Measurements from ENCODE around the gene LPXN. TPM values are rescaled to one million over a fixed set of nuclear protein-coding genes. Genes with fewer than 3 reads are reported as not detected.
"Not testable (repeated sequence)": the region's sequence is repeated elsewhere in the genome, so short reads cannot be mapped to it uniquely, and the experiment has no call there.

The LPXN gene
- total RNA-seq, 2 donors from 2014 or later: 5.0 to 6.0 TPM

DNA sequence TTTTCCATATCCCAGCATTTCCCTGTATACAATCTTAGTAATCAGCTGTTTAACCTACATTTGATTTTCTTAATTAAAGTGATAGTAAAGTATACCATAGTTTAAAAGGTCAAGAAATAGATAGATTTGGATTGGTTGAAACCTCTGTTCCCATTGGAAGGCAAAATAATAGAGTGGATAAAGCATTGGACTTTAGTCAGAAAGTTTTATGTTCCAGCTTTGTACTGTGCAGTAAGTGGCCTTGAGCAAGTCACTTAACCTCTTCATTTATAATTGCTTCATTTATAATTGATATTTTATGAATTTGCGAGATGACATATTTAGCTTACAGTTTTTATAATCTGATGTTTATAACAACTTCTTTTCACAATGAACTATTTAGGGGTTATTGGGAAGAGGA, 6.8 kb upstream of the LPXN start:
- intact Hi-C loops (cut with DNase I): loop anchor here in 1 of 2 donors (5.0 to 10.0 kb wide), 2 partner anchors 35 to 562 kb away; partner anchors contain the start of gene FAM111A
- DNase-seq (no peak), ATAC-seq (no peak)

DNA sequence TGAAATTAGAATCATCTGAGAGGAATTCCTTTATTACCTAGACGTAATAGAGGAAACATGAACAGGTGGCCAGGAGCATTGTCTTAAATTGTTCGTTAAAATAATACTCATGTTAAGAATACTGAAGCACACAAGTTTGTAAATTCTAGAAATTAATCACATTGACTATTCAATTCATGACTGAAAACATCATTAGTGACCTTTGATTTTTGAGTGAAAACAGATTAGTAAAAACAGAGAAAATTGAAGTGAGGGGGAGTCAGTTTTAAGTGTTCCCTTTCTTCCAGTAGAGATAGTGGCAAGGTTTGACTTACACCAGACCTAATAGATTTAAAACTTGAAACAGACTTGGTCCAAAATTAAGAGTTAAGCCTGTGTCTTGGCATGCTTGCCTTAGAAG, 4.7 kb upstream of the LPXN start:
- DNase-seq: no peak
- ATAC-seq: no peak
- intact Hi-C loops (cut with DNase I): loop anchor here in 1 of 2 donors (5.0 to 10.0 kb wide), 2 partner anchors 37 to 564 kb away; partner anchors contain the start of gene FAM111A

DNA sequence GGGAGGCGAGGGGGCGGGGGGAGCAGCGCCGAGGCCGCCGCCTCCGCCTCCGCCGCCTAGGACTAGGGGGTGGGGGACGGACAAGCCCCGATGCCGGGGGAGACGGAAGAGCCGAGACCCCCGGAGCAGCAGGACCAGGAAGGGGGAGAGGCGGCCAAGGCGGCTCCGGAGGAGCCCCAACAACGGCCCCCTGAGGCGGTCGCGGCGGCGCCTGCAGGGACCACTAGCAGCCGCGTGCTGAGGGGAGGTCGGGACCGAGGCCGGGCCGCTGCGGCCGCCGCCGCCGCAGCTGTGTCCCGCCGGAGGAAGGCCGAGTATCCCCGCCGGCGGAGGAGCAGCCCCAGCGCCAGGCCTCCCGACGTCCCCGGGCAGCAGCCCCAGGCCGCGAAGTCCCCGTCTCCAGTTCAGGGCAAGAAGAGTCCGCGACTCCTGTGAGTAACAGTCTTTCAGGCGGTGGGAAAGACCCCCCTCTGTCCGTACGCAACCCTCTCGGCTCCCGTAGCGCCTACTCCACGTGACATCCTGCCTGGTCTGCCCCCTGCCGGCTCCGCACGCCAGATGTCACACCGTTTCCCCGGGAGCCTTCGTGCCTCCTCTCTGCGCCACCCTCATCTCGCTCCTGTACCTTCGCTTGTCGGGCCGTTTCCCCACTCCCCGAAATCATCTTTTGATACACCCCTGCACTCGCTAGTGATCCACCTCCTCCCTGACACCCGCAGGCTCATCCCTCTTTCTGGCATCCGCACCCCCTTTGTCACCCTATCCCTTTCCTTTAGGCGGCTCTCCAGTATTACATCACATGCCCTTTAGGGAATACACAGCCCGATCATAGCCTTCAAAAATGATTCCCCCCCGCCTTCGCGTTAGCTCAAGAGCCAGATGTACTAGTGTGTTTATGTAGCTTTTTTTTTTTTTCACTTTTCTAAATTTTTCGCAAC, 3.8 kb upstream of the LPXN start:
- peak; percentile 71 to 73 for ATAC-seq
- intact Hi-C loops (cut with DNase I): loop anchor here (5.0 to 10.0 kb wide), 4 partner anchors 38 to 565 kb away; partner anchors contain the start of genes CNTF (in 1 of the 2) and FAM111A (in 1 of the 2)
- peak; percentile 93 for DNase-seq

DNA sequence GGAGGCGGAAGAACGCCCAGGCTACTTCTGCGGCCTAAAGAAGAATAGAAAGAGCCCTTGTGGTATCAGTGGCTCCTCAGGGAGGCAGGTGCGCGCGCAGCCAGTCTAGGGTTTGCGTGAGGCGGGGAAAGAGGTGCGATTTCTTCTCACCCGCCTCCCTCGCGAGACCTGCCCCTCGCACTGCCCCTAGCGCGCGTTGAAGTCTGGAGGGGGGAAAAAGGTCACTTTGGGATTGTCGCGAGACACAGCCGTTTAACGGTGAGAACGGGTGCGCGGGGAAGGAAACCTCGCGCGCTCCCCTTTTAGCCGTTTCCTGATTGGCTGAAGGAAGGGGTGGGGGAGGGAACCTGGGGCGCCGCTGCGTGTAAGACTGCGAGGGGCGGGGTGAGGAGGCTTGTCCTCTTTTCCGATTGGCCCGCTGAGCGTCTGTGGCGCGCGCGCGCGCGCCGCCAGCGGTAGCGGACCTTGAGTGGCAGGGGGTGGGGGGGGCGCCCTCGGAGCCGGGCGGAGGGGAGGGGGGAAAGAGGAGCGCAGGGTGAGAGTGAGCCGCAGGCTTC, 3.1 kb upstream of the LPXN start, which contains the start of gene ZFP91:
ZFP91 (plus strand) TSS at position 429 of the 557 bp plus-strand sequence. CDS start 219 bp downstream, outside the sequence.
- DNase-seq (peak; percentile 98), ATAC-seq (peak; percentile 87 to 91)
- intact Hi-C loops (cut with DNase I): loop anchor here (5.0 to 10.0 kb wide), 2 partner anchors 46 to 99 kb away; partner anchors contain the start of gene CNTF (in 1 of the 2)

DNA sequence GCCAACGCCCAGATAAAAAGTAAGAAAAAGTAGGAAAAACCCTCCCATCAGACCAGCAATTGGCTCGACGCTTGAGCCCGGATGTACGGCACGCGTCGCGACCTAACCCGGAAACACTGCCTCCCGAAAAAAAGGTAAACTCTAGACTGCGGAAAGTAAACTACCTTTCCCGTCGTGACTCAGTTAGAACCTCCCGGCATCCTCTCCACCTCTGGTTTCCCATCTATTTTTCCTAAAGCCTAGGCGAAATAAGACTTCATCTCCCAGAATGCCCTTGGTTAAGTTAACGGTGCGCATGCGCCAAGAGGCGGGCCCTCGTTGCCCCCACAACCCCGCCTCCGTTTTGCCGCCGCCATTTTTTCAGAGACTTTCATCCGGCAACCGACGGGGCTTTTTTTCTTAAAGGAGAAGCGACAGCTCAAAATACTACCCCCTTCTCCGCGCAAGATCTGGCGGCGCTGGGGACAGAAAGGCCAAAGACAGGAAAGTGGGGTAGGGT, 2.5 kb upstream of the LPXN start:
- peak; percentile 77 to 82 for ATAC-seq
- intact Hi-C loops (cut with DNase I): loop anchor here (5.0 to 10.0 kb wide), 2 partner anchors 47 to 99 kb away; partner anchors contain the start of gene CNTF (in 1 of the 2)
- peak; percentile 96 for DNase-seq

DNA sequence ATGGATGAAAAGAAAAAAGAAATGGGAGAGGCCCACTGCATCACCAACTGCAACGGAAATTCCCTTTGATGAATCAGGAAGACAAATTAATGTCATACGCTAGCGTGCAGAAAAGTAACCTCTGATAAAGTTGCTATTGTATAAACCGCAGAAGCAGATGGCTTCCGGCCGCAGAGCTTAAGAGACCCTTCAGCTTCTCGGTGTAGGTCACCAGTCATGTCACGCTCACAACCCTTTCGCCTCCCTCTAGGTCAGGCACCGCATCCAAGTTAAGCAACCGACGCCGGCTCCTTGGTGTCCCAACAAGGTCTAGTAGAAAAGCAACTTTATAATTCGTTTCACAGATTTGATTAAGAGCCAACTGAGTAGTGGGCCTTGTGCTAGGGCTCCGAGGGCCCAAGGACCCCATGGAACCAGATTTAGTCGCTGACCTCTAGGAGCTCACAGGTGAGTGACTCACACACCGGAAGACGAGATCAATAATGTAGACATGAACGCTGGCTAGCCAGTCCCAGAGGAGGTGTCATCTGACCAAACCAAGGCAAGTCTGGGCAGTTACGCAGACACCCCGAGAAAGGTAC, 2.0 kb upstream of the LPXN start:
- peak; percentile 60 for DNase-seq
- intact Hi-C loops (cut with DNase I): loop anchor here (5.0 to 10.0 kb wide), 2 partner anchors 47 to 100 kb away; partner anchors contain the start of gene CNTF (in 1 of the 2)
- no peak for ATAC-seq

DNA sequence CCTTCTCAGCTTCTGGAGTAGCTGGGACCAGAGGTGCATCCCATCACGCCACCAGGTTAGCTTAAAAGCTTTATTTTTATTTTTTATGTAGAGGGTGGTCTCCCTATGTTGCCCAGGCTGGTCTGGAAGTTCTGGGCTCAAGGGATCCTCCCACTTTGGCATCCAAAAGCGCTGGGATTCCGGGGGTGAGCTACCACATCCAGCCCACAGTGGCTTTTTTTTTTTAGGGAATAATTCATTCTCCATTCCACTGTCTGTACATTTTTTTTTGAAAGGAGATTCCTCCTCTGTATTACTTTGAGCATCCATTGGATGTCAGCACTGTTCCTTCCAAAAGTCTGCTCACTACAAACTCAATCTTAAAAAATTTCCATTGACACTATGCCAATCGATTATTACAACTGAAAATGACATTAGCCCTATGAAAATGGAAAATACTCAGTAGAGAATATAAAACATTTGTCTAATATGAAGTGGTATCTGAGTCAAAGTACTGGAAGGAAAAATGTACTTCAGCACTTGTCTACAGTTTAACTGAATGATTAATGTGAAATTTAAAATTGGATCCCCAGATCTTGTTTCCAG, 1.3 kb upstream of the LPXN start:
- ATAC-seq (no peak), DNase-seq (no peak)
- intact Hi-C loops (cut with DNase I): loop anchor here (5.0 to 10.0 kb wide), 2 partner anchors 48 to 100 kb away; partner anchors contain the start of gene CNTF (in 1 of the 2)

DNA sequence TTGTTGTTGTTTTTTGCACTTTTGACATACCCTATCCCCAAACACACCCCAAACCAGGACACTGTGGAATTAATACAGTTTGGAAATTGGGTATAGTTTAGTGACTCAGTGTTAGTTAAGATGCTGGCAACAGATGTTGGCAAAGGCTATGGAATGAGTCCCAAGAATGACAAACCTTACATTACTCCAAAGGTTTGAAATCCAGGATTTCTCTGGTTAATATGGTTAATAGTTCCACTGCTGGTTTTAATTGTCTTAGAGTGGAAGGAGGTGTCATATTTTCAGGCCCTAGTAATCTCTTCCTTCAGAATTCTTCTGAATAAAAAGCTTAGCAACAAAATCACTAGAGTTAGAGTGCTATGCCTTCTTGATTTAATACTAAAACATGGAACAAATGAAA, 775 bp downstream of the LPXN start:
- DNase-seq (no peak), ATAC-seq (no peak)
- intact Hi-C loops (cut with DNase I): loop anchor here (5.0 to 10.0 kb wide), 2 partner anchors 50 to 102 kb away; partner anchors contain the start of gene CNTF (in 1 of the 2)

DNA sequence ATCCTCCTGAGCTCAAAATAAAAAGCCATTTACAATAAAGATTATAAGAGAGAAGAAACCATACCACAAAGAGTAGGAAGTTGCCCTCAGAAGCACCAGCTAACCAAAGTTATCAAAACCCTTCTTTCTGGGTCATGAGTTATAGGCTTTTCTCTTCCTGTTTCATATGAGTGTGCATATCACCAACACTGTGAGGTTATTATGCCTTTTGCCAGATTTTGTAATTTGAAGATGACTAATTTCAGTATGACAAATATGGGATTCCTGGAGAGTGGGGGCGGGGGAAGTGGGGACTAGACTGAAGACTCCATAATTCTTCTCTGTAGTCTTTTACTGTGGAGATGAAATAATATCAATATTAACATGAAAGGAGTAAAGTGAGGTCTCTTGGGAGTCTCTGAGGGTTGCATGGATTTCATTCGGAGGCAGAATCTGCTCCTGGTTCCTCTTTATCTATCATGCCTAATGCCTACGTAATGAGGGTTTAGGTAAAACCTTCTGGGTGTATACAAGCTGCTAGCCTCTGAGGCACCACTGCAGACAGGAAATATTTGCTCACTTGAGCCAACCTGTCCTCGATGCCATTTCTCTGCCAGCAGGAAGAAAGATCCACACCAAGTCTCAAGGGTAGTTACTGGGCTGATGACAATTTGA, 2.1 kb downstream of the LPXN start:
- DNase-seq (peak; percentile 73), ATAC-seq (peak in 1 of 2 donors; percentile 29)
- intact Hi-C loops (cut with DNase I): loop anchor here in 1 of 2 donors (10.0 kb wide), 1 partner anchor 51 kb away; the partner anchor contains the start of gene CNTF

DNA sequence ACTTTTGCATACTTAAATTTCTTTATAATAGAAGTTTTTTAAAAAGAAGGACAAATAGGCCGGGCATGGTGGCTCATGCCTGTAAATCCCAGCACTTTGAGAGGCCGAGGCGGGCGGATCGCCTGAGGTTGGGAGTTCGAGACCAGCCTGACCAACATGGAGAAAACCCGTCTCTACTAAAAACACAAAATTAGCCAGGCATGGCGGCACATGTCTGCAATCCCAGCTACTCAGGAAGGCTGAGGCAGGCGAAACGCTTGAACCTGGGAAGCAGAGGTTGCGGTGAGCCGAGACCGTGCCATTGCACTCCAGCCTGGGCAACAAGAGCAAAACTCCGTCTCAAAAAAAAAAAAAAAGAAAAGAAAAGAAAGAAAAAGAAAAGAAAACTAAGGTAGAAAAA, 2.8 kb downstream of the LPXN start:
- ATAC-seq, DNase-seq: not testable (repeated sequence)
- intact Hi-C loops (cut with DNase I): loop anchor here in 1 of 2 donors (10.0 kb wide), 1 partner anchor 52 kb away; the partner anchor contains the start of gene CNTF

DNA sequence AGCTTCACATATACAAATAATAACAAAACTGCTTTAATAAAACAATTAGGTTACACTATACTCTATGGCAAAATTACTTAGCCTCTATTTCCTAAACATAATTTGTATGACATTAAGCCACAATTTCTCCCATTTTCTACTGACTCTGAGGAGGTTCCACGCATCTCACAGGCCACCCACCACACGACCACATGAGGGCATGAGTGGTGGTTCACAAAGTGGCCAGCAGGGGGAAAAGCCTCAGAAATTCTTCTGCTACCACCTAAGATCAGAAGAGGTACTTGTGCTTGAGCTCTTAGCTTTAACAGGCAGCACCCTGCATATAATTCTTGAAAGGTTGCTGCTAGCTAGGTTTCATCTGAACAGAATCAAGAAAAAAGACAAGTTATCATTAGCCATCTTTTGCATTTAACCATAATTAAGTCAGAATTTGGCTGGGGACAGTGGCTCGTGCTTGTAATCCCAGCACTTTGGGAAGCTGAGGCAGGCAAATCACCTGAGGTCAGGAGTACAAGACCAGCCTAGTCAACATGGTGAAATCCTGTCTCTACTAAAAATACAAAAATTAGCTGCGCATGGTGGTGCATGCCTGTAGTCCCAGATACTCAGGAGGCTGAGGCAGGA, 7.7 kb downstream of the LPXN start:
- peak; percentile 68 to 69 for ATAC-seq
- intact Hi-C loops (cut with DNase I): loop anchor here in 1 of 2 donors (2.0 kb wide), 1 partner anchor 63 kb away; no protein-coding TSS in a partner anchor
- DNase-seq: peak; percentile 50

DNA sequence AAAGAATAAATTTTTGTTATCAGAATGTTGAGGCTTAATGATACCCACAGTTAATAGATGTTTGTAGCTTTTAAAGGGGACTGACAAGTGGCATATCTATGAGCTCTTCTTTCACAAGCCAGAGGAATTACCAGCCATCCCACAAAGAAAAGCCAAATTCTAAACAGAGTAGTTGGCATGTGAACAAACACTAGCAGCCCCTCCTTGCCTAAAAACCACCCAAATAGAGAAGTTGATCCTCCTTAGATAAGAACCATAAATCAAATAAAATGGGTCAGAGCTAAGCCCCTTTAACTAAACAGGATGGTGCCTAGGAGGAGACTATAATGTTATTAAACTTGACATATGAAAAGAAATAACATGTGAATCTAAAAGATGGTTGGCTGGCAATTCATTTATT, 11.4 kb downstream of the LPXN start:
- no peak for DNase-seq
- no peak for ATAC-seq
- intact Hi-C loops (cut with DNase I): no loop called here

DNA sequence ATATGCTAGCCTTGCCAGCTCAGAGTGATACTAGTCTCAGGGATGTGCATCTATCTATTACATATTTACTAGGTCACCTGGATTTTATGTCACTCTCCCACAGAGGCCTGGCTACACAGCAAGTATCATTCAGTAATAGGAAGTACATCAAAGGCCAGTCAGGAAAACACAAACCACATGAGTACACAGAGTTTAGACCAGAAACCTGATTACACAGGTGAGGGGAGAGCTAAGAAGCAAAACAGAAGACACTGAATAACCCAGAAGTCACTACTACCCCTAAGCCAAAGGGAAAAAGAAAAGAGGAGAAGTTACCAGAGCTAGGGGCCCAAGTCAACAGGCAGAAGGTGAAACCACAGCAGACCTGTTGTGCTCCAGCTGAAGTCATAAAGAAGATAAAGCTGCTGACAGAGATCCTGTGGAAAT, 13.3 kb downstream of the LPXN start:
- ATAC-seq: no peak
- no peak for DNase-seq

DNA sequence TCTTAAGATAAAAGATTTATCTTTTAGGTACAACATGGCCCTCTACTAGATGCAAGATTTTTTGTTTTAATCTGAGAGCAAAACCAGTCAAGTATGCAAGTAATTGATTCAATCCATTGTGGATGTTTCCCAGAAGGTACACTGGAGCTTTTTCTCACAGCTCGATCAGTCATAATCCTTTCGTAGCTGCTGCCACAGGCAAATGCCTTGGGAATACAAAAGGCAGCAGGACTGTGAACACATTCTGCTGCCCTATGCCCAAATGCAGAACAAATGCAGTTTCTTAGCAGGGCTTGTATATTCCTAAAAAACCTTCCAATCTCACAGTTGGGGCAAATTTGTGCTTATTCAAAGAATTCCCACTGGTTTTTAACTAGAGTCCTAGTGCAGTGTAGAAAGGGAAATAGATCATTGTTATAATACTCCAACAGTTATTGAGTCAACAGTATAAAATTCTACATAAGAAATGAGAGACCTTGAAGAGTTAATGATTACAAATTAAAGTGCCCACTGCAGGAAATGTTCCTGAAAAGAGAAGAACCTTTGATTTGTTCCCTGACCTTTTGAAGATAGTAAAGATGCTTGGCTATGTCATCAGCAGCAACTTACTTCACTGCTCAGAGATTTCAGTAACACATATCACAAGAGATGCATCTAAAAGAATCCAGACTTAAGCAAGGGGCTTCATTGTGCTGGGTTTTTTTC, 14.1 kb downstream of the LPXN start:
- DNase-seq: no peak
- intact Hi-C loops (cut with DNase I): no loop called here
- ATAC-seq: no peak

More for the DNA sequence above, 13.3 kb downstream of the LPXN start:
- intact Hi-C loops (cut with DNase I): no loop called here

DNA sequence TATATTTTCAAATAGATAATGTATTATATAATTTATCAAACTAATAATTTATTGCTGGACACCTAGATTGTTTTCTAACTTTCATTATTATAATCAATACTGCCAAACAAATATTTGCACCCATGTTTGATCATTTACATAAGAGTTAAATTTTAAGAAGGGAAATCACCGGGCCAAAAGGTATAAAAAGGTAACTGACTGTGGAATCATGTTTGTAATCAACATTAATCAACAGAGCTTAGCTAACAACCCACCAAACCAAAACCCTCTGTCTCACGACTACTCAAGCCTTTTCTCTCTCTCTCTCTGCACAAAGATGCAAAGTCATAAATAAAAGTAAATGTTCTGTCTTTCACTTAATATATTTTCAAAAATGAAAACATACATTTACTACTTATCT, 14.8 kb downstream of the LPXN start:
- DNase-seq (no peak), ATAC-seq (no peak)
- intact Hi-C loops (cut with DNase I): no loop called here

DNA sequence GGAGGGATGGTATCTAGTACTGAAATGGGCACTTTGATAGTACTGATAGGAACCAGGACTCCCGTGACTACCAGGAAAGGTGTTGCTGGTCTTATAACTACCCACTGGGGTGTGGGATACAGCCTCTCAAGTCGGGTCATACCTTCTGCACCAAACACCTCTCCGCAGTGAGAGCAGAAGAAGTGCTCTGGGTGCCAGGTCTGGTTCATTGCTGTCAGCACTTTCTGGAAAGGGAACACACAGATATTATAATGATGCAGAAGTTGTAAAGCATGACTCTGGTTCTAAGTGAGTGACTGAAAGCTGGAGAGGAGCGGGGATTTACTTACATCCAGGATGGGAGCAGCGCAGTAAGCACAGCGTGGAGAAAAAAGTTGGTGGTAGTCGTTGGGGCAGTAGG, 26.0 kb downstream of the LPXN start:
- ATAC-seq: peak; percentile 59 to 94
- intact Hi-C loops (cut with DNase I): no loop called here
- peak; percentile 28 for DNase-seq

DNA sequence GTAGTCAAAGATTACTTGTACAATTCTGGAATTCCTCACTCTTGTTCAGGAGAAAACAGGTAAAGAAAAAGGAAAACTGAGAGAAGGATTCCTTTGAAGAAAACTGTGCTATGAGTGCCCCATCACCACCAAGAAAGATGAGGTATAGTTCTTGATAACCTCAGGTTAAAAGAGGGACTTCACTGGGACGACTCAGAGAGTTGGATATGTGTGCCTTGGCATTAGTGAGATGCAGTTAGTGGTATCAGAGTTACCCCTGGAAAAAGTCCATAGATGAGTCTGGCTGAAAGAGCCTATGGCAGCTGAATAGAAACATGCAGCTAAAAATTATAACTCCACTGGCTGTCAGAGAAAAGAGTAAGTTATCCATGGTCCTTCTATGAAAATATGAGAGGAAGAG, 28.8 kb downstream of the LPXN start:
- ATAC-seq (no peak), DNase-seq (no peak)
- intact Hi-C loops (cut with DNase I): no loop called here
